Spleen (tissue), 11 donors: ENCODE data around the gene PIF1. TPM values are rescaled to one million over a fixed set of nuclear protein-coding genes. Genes with fewer than 3 reads are reported as not detected.

ENCODE experiments used
- DNase-seq: peaks from one replicate; pipeline ENCODE4 v3.0.0-alpha.2; 2020
- H3K27ac ChIP-seq, 8 donors: fragments of 200-600 bp; sonication (generic) in 7 of 8; 1 replicate in 4 of 8; 2 replicates in 4 of 8; pipeline versions ENCODE4 v1.5.0 to v1.8.0; 2016 to 2021; ENCODE audit warnings: inconsistent platforms in 4 of 8, mild to moderate bottlenecking in 4 of 8, moderate library complexity in 1 of 8
- H3K27me3 ChIP-seq, 7 donors: fragments of 200-600 bp; sonication (generic) in 6 of 7; replicated peaks in 1 of 7; 1 replicate in 4 of 7; 2 replicates in 3 of 7; pipeline versions ENCODE4 v1.5.0 to v1.8.0; 2016 to 2021; ENCODE audit warnings: inconsistent platforms in 3 of 7, mild to moderate bottlenecking in 1 of 7
- H3K36me3 ChIP-seq, 6 donors: fragments of 200-600 bp; sonication (generic) in 5 of 6; 1 replicate in 4 of 6; 2 replicates in 2 of 6; pipeline versions ENCODE4 v1.5.0 to v1.8.0; 2016 to 2021; ENCODE audit warnings: inconsistent platforms in 2 of 6
- H3K4me1 ChIP-seq, 6 donors: fragments of 200-600 bp; sonication (generic) in 5 of 6; 1 replicate in 3 of 6; 2 replicates in 3 of 6; pipeline versions ENCODE4 v1.5.0 to v1.8.0; 2016 to 2021; ENCODE audit warnings: inconsistent platforms in 3 of 6
- H3K4me3 ChIP-seq, 8 donors: fragments of 200-600 bp; sonication (generic) in 7 of 8; 1 replicate in 4 of 8; 2 replicates in 4 of 8; pipeline versions ENCODE4 v1.5.0 to v1.8.0; 2016 to 2021; ENCODE audit warnings: inconsistent platforms in 4 of 8, mild to moderate bottlenecking in 4 of 8, moderate library complexity in 2 of 8
- H3K9me3 ChIP-seq, 8 donors: fragments of 200-600 bp; sonication (generic) in 7 of 8; 1 replicate in 4 of 8; 2 replicates in 4 of 8; pipeline versions ENCODE4 v1.5.0 to v1.8.0; 2016 to 2021; ENCODE audit warnings: inconsistent platforms in 4 of 8
- POLR2A ChIP-seq, 3 donors: fragments of 450-650 bp; IDR thresholded peaks; one replicate each; pipeline ENCODE4 v1.5.1; 2017; ENCODE audit warnings: antibody characterized with exemption in 3 of 3, mild to moderate bottlenecking in 1 of 3
- POLR2AphosphoS5 ChIP-seq, 3 donors: sonication (generic); formaldehyde crosslinking; IDR thresholded peaks; one replicate each; pipeline ENCODE4 v1.5.1; 2017; ENCODE audit warnings: antibody characterized with exemption in 3 of 3
- WGBS, 5 donors: extraction: QIAGEN DNeasy Blood & Tissue Kit in 3 of 5; methylation state at CpG; one replicate each; pipeline versions ENCODE4 v1.1.5 to v1.1.7; 2013 to 2018; 5-methylcytosine and 5-hydroxymethylcytosine counted together
- intact Hi-C: fragments of 100-400 bp; cut with DNase I; formaldehyde crosslinking; loops from one replicate; pipeline ENCODE4 v1.15.0; 2023; ENCODE audit warnings: low total_unique reads
- polyA plus RNA-seq, 3 donors: library from polyadenylated mRNA; stranded (reverse); fragments of 200-250 nt; gene quantifications; one replicate each; pipeline ENCODE4 v1.2.1, GENCODE V29; 2013
- total RNA-seq, 7 donors: library from RNA; depleted of rRNA in 3 of 7; stranded (reverse); fragments of >200 nt in 3 of 7; fragmentation: NEBNext Ultra II Directional in 4 of 7; extraction: Animal tissue kit (Norgen Biotek cat#: 25700) in 4 of 7; gene quantifications; one replicate each; pipeline versions ENCODE4 v1.1.0 to v1.2.1, GENCODE V29; 2016 to 2021
- TF ChIP-seq, protein P1 (sequence below), 11 experiments: fragments of 200-600 bp in 7 of 11; fragments of 450-650 bp in 4 of 11; sonication (generic) in 4 of 11; IDR thresholded peaks in 8 of 11; conservative IDR thresholded peaks in 3 of 11; 1 replicate in 7 of 11; 2 replicates in 4 of 11; pipeline versions ENCODE4 v1.4.0 to v1.8.0; 2016 to 2021; ENCODE audit warnings: antibody characterized with exemption in 11 of 11, inconsistent platforms in 4 of 11, mild to moderate bottlenecking in 1 of 11
- donor health status: healthy with polysubstance abuse.
- donor health status: DM: no; HTN: no; CAD: no; lungs with moderate emphysema.
- donor health status: DM: no; HTN: no; CAD: no.
- donor health status: Bipolar disorder and iron deficiency.
- donor health status: healthy.
- donor health status: DM: no; HTN: no; CAD: no.
- donor health status: DM: yes; HTN: yes; CAD: no.

Gene PIF1
- total and polyA plus RNA-seq, 10 donors: 3.8 to 10.3 (median 6.8) TPM

DNA sequence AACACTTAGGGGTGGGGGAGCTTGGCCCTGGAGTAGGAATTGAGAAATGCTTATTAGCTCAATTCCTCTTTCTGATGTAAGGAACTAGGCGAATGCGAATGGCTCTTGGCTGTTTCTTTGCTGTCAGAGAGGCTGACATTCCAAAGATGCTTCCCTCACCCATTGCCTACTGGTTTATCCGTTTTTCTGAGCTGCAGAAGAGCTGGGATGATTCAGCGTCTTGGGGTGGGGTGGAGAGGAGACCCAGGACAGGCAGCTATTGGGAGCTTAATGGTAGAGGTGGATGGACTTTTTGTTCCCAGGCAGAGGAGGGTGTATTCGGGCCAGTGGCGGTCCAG is 26.0 kb upstream of the PIF1 start:
- peak in 2 of 3 donors; percentile 27 to 49 for TF ChIP-seq POLR2AphosphoS5 (IDR thresholded peaks at IDR 0.05)
- no peak for TF ChIP-seq POLR2A (IDR thresholded peaks at IDR 0.05)
- TF ChIP-seq, protein P1, sequence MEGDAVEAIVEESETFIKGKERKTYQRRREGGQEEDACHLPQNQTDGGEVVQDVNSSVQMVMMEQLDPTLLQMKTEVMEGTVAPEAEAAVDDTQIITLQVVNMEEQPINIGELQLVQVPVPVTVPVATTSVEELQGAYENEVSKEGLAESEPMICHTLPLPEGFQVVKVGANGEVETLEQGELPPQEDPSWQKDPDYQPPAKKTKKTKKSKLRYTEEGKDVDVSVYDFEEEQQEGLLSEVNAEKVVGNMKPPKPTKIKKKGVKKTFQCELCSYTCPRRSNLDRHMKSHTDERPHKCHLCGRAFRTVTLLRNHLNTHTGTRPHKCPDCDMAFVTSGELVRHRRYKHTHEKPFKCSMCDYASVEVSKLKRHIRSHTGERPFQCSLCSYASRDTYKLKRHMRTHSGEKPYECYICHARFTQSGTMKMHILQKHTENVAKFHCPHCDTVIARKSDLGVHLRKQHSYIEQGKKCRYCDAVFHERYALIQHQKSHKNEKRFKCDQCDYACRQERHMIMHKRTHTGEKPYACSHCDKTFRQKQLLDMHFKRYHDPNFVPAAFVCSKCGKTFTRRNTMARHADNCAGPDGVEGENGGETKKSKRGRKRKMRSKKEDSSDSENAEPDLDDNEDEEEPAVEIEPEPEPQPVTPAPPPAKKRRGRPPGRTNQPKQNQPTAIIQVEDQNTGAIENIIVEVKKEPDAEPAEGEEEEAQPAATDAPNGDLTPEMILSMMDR (IDR thresholded peaks at IDR 0.05 in 8 of 11, conservative IDR thresholded peaks at IDR 0.05 in 3 of 11): no peak
- no peak for DNase-seq
- H3K4me1 ChIP-seq: peaks cover 65 to 100% (median 98%) of the 10 kb centered on the region in 6 donors

DNA sequence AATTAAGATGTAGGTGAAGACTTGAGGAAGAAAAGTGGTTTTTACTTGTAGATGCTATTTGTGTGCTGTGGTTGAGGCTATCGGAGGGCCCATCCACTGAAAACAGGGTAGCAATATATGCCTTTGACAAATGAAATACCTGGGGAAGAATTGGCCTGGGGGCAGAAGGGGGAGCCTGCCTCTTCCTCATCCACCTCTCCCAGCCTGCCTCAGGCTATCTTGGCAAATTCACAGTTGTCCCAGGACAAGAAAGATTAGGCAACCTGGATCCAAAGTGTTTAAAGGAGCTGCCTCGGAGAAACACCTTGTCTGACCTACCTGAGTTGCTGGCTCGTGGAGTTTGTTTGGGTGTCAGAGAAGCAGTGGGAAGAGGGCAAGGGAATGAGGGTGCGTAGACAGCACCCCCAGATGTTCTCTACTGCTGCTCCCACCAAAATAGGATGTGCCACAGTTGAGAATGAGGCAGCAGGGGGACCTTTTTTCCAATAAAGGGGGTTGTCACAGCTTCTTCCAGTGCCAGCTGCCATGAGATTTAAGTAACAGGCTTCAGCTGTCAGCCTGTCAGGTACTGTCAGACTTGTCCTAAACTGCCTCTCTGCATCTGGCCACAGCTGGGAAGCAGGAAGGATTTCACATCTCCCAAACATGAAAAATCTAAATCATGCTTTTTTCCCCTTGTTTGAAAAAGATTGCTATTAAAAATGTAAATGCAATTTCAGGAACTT is 25.5 kb upstream of the PIF1 start:
- Histone ChIP-seq H3K9me3 (no peaks in the 10 kb centered on the region), H3K27ac (peak overlapping the region; percentile 29 to 99 (median 84)), H3K36me3 (peaks cover 0 to 100% (median 82%) of the 10 kb centered on the region in 6 donors), H3K4me3 (peak overlapping the region in 4 of 8 donors; percentile 9 to 37 (median 11)), H3K4me1 (peaks cover 62 to 100% (median 98%) of the 10 kb centered on the region in 6 donors), H3K27me3 (no peaks in the 10 kb centered on the region)
- DNase-seq: no peak
- intact Hi-C loops: no loop called here
- TF ChIP-seq, protein P1 (IDR thresholded peaks at IDR 0.05 in 8 of 11, conservative IDR thresholded peaks at IDR 0.05 in 3 of 11): no peak
- TF ChIP-seq POLR2A (IDR thresholded peaks at IDR 0.05) (no peak), POLR2AphosphoS5 (IDR thresholded peaks at IDR 0.05) (no peak)
- WGBS, 5 donors: 31 to 79% (median 67%) methylated on average over 4 of the region's 4 CpGs

More for the DNA sequence above, 26.0 kb upstream of the PIF1 start:
- 43 to 61% (median 51%) methylated on average over 6 of the region's 6 CpGs for WGBS, 5 donors
- Histone ChIP-seq H3K27ac (peak overlapping the region; percentile 19 to 99 (median 84)), H3K4me3 (peak overlapping the region in 4 of 8 donors; percentile 9 to 37 (median 11)), H3K36me3 (peaks cover 0 to 100% (median 86%) of the 10 kb centered on the region in 6 donors), H3K27me3 (no peaks in the 10 kb centered on the region), H3K9me3 (no peaks in the 10 kb centered on the region)
- intact Hi-C loops: no loop called here

DNA sequence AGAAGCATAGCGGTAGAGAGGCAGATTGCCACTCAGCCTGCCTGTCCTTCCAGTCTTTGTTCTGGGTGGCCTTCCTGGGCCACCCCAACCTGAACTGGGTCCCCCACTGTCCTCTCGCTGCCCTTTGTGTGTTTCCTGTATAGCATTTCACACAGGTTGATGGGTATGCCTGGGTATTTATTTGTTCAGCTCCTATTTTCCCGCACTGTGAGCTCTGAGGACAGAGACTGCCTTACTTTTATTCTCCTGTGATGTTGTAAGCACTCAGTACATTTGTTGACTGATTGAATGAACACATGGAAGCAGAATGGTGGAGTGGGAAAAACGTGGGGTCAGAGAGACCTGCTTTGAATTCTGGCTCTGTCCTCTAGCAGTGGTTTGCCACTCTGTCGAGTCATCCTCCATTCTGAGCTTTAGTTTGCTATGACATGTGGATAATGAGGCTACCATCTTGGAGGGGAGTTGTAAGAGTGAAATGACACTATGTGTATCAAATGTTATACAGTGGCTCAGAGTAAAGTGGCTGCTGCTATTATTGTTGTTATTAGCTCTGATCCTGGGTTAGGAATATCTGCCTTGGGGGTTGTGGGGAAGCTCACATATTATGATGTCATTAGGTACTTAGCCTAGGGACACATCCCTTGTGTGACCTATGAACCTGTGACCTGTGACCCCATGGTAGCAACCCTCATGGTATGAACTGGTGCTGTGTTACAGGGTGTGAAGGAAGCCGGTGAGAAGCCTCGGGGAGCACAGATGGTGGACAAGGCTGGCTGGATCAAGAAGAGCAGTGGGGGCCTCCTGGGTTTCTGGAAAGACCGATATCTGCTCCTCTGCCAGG is 22.6 kb upstream of the PIF1 start:
- no peak for DNase-seq
- Histone ChIP-seq H3K9me3 (no peaks in the 10 kb centered on the region), H3K27me3 (no peaks in the 10 kb centered on the region), H3K36me3 (peaks cover 0 to 83% (median 53%) of the 10 kb centered on the region in 6 donors), H3K4me1 (peaks cover 60 to 100% (median 98%) of the 10 kb centered on the region in 6 donors), H3K27ac (peak overlapping the region; percentile 9 to 99 (median 97)), H3K4me3 (peak overlapping the region in 7 of 8 donors; percentile 8 to 99 (median 82))
- 67 to 79% (median 76%) methylated on average over 7 to 8 of the region's 8 CpGs for WGBS, 5 donors
- intact Hi-C loops: no loop called here
- TF ChIP-seq POLR2AphosphoS5 (IDR thresholded peaks at IDR 0.05) (peak in 1 of 3 donors; percentile 15), POLR2A (IDR thresholded peaks at IDR 0.05) (no peak)
- TF ChIP-seq, protein P1 (IDR thresholded peaks at IDR 0.05 in 8 of 11, conservative IDR thresholded peaks at IDR 0.05 in 3 of 11): no peak
